Vagina (tissue), 2 donors: ENCODE results near the gene TFDP3. TPM values are rescaled to one million over a fixed set of nuclear protein-coding genes. Genes with fewer than 3 reads are reported as not detected.
A peak's percentile ranks its signal among the peaks of the same experiment; 100 is the strongest.

Experiments used
- DNase-seq, 2 donors: peaks; one replicate each; pipeline ENCODE4 v3.0.0-alpha.2; 2017; ENCODE audit errors: extremely low spot score in 2 of 2
- H3K27ac ChIP-seq: fragments of 200-600 bp; sonication (generic); one replicate; pipeline ENCODE4 v1.5.1; 2019
- H3K27me3 ChIP-seq: fragments of 200-600 bp; sonication (generic); one replicate; pipeline ENCODE4 v1.5.1; 2019
- H3K36me3 ChIP-seq, 2 donors: fragments of 200-600 bp; sonication (generic); one replicate each; pipeline ENCODE4 v1.5.1; 2017 to 2019
- H3K4me1 ChIP-seq: fragments of 200-600 bp; sonication (generic); one replicate; pipeline ENCODE4 v1.5.1; 2019
- H3K4me3 ChIP-seq, 2 donors: fragments of 200-600 bp; sonication (generic); 1 replicate in 1 of 2; 2 replicates in 1 of 2; pipeline ENCODE4 v1.5.1; 2016 to 2019
- H3K9me3 ChIP-seq: fragments of 200-600 bp; sonication (generic); one replicate; pipeline ENCODE4 v1.5.1; 2019
- CTCF ChIP-seq, 3 experiments: fragments of 450-650 bp in 2 of 3; fragments of 200-600 bp in 1 of 3; sonication (generic) in 1 of 3; IDR thresholded peaks; one replicate each; pipeline ENCODE4 v1.5.1; 2017 to 2019; ENCODE audit warnings: antibody characterized with exemption in 3 of 3, mild to moderate bottlenecking in 2 of 3, moderate library complexity in 2 of 3
- POLR2A ChIP-seq, 2 donors: fragments of 450-650 bp; IDR thresholded peaks; one replicate each; pipeline ENCODE4 v1.6.1; 2017; ENCODE audit warnings: antibody characterized with exemption in 2 of 2, mild to moderate bottlenecking in 2 of 2, moderate library complexity in 2 of 2
- POLR2AphosphoS5 ChIP-seq, 2 donors: sonication (generic); formaldehyde crosslinking; IDR thresholded peaks; one replicate each; pipeline ENCODE4 v1.9.0; 2017; ENCODE audit warnings: antibody characterized with exemption in 2 of 2, mild to moderate bottlenecking in 2 of 2, low read depth in 1 of 2; ENCODE audit not compliant: insufficient read depth in 1 of 2
- intact Hi-C: fragments of 100-400 bp; cut with DNase I; formaldehyde crosslinking; loops from one replicate; pipeline ENCODE4 v1.15.1; 2023
- total RNA-seq: library from RNA; depleted of rRNA; stranded (reverse); fragments of >200 nt; gene quantifications from one replicate; pipeline ENCODE4 v1.2.3, GENCODE V29; 2016

Gene TFDP3
- not detected for total RNA-seq

- H3K36me3 ChIP-seq = no peaks in the 10 kb centered on the region
- intact Hi-C loops = no loop called here
- H3K27ac ChIP-seq = no peak within 1 kb of the TSS
- no peak within 1 kb of the TSS for H3K4me3 ChIP-seq
- TF ChIP-seq POLR2AphosphoS5 (IDR thresholded peaks at IDR 0.05; ENCODE audit: insufficient read depth in 1 of 2, low read depth in 1 of 2) = no peak
- TF ChIP-seq CTCF (IDR thresholded peaks at IDR 0.05) = no peak
- TF ChIP-seq POLR2A (IDR thresholded peaks at IDR 0.05) = no peak
- no peaks in the 10 kb centered on the region for H3K9me3 ChIP-seq
- H3K27me3 ChIP-seq = no peaks in the 10 kb centered on the region
- no peaks in the 10 kb centered on the region for H3K4me1 ChIP-seq
- DNase-seq = no peak
Measured at GRCh38 chrX:133218329-133218728, at the start of gene TFDP3. TSS of gene TFDP3 (minus strand) at chrX:133218354. CDS start at chrX:133218259, 95 bp downstream.

GRCh38 chrX:133267621-133268020 is 49.5 kb upstream of the TFDP3 start:
- Histone ChIP-seq H3K27ac (no peak overlapping the region), H3K27me3 (no peaks in the 10 kb centered on the region), H3K9me3 (no peaks in the 10 kb centered on the region), H3K4me3 (no peak overlapping the region), H3K36me3 (no peaks in the 10 kb centered on the region), H3K4me1 (no peaks in the 10 kb centered on the region)
- intact Hi-C loops = no loop called here
- no peak for TF ChIP-seq CTCF (IDR thresholded peaks at IDR 0.05)
- DNase-seq = no peak

GRCh38 chrX:133265331-133265730 is 47.2 kb upstream of the TFDP3 start:
- intact Hi-C loops = no loop called here
- no peaks in the 10 kb centered on the region for H3K27me3 ChIP-seq
- no peaks in the 10 kb centered on the region for H3K9me3 ChIP-seq
- H3K4me1 ChIP-seq = no peaks in the 10 kb centered on the region
- no peak overlapping the region for H3K27ac ChIP-seq
- H3K36me3 ChIP-seq = no peaks in the 10 kb centered on the region
- no peak overlapping the region for H3K4me3 ChIP-seq
- TF ChIP-seq CTCF (IDR thresholded peaks at IDR 0.05) (no peak), POLR2AphosphoS5 (IDR thresholded peaks at IDR 0.05; ENCODE audit: insufficient read depth in 1 of 2, low read depth in 1 of 2) (no peak), POLR2A (IDR thresholded peaks at IDR 0.05) (no peak)
- DNase-seq = peak in 1 of 2 donors; percentile 22

GRCh38 chrX:133258481-133258880 is 40.3 kb upstream of the TFDP3 start:
- no peaks in the 10 kb centered on the region for H3K4me1 ChIP-seq
- no peaks in the 10 kb centered on the region for H3K27me3 ChIP-seq
- H3K36me3 ChIP-seq = no peaks in the 10 kb centered on the region
- no peaks in the 10 kb centered on the region for H3K9me3 ChIP-seq
- H3K4me3 ChIP-seq = no peak overlapping the region
- DNase-seq = no peak
- intact Hi-C loops = no loop called here
- H3K27ac ChIP-seq = no peak overlapping the region
- no peak for TF ChIP-seq CTCF (IDR thresholded peaks at IDR 0.05)
- TF ChIP-seq POLR2AphosphoS5 (IDR thresholded peaks at IDR 0.05; ENCODE audit: insufficient read depth in 1 of 2, low read depth in 1 of 2) = no peak
- no peak for TF ChIP-seq POLR2A (IDR thresholded peaks at IDR 0.05)

- no peak for DNase-seq
- no peak for TF ChIP-seq POLR2A (IDR thresholded peaks at IDR 0.05)
- no peak for TF ChIP-seq POLR2AphosphoS5 (IDR thresholded peaks at IDR 0.05; ENCODE audit: insufficient read depth in 1 of 2, low read depth in 1 of 2)
- no peak for TF ChIP-seq CTCF (IDR thresholded peaks at IDR 0.05)
- Histone ChIP-seq H3K27me3 (no peaks in the 10 kb centered on the region), H3K36me3 (no peaks in the 10 kb centered on the region), H3K4me1 (no peaks in the 10 kb centered on the region), H3K27ac (no peak overlapping the region), H3K4me3 (no peak overlapping the region), H3K9me3 (no peaks in the 10 kb centered on the region)
- intact Hi-C loops = no loop called here
Measured at GRCh38 chrX:133254666-133255065, 36.5 kb upstream of the TFDP3 start.
